Ascending aorta (tissue), 2 donors: ENCODE data around the gene SFTPB. TPM values are rescaled to one million over a fixed set of nuclear protein-coding genes. Genes with fewer than 3 reads are reported as not detected.
A peak's percentile ranks its signal among the peaks of the same experiment; 100 is the strongest.
"Not testable (repeated sequence)": the region's sequence is repeated elsewhere in the genome, so short reads cannot be mapped to it uniquely, and the experiment has no call there.

Experiments
- DNase-seq, 2 donors: peaks; one replicate each; pipeline ENCODE4 v3.0.0-alpha.2; 2019; ENCODE audit warnings: low spot score in 2 of 2
- H3K27ac ChIP-seq, 2 donors: fragments of 200-600 bp; sonication (generic); one replicate each; pipeline ENCODE4 v1.5.1; 2016 to 2017; ENCODE audit warnings: mild to moderate bottlenecking in 1 of 2
- H3K27me3 ChIP-seq: fragments of 200-600 bp; sonication (generic); one replicate; pipeline ENCODE4 v1.5.1; 2017
- H3K36me3 ChIP-seq, 2 donors: fragments of 200-600 bp; sonication (generic); one replicate each; pipeline ENCODE4 v1.5.1; 2016
- H3K4me1 ChIP-seq, 2 donors: fragments of 200-600 bp; sonication (generic); one replicate each; pipeline ENCODE4 v1.5.1; 2016 to 2017; ENCODE audit warnings: mild to moderate bottlenecking in 1 of 2
- H3K4me3 ChIP-seq, 2 donors: fragments of 200-600 bp; sonication (generic); one replicate each; pipeline ENCODE4 v1.5.1; 2016 to 2017; ENCODE audit warnings: mild to moderate bottlenecking in 1 of 2
- H3K9me3 ChIP-seq, 2 donors: fragments of 200-600 bp; sonication (generic); one replicate each; pipeline ENCODE4 v1.5.1; 2016
- CTCF ChIP-seq, 3 experiments: fragments of 200-600 bp in 2 of 3; fragments of 450-650 bp in 1 of 3; sonication (generic) in 2 of 3; IDR thresholded peaks; one replicate each; pipeline ENCODE4 v1.5.1; 2016 to 2019; ENCODE audit warnings: antibody characterized with exemption in 3 of 3, mild to moderate bottlenecking in 1 of 3, moderate library complexity in 1 of 3
- intact Hi-C: fragments of 100-400 bp; cut with DNase I; formaldehyde crosslinking; loops from one replicate; pipeline ENCODE4 v1.15.1; 2023
- total RNA-seq: library from RNA; depleted of rRNA; stranded (reverse); fragments of >200 nt; gene quantifications from one replicate; pipeline ENCODE4 v1.1.0, GENCODE V29; 2016

The SFTPB gene
- total RNA-seq, 1 donor from 2014 or later, result not detected

- Histone ChIP-seq H3K27ac (no peak overlapping the region), H3K4me1 (peaks cover 0 to 12% of the 10 kb centered on the region in 2 donors), H3K9me3 (no peaks in the 10 kb centered on the region), H3K36me3 (peaks cover 62 to 75% of the 10 kb centered on the region in 2 donors), H3K4me3 (no peak overlapping the region), H3K27me3 (no peaks in the 10 kb centered on the region)
- TF ChIP-seq CTCF (IDR thresholded peaks at IDR 0.05), result no peak
- no peak for DNase-seq
- intact Hi-C loops, result no loop called here
Measured at GRCh38 chr2:85621338-85621737, 46.7 kb downstream of the SFTPB start.

GRCh38 chr2:85619617-85620016 lies 48.4 kb downstream of the SFTPB start:
- Histone ChIP-seq H3K36me3 (peaks cover 45 to 57% of the 10 kb centered on the region in 2 donors), H3K4me1 (peaks cover 0 to 15% of the 10 kb centered on the region in 2 donors), H3K27me3 (no peaks in the 10 kb centered on the region), H3K9me3 (no peaks in the 10 kb centered on the region), H3K27ac (no peak overlapping the region), H3K4me3 (no peak overlapping the region)
- no peak for DNase-seq
- intact Hi-C loops, result loop anchor here (10.0 kb wide), 1 partner anchor 485 kb away; the partner anchor contains the start of genes POLR1A and PTCD3
- TF ChIP-seq CTCF (IDR thresholded peaks at IDR 0.05), result no peak

- DNase-seq, H3K9me3 ChIP-seq, H3K27ac ChIP-seq, H3K27me3 ChIP-seq: not testable (repeated sequence)
- peaks cover 26 to 38% of the 10 kb centered on the region in 2 donors for H3K36me3 ChIP-seq
- intact Hi-C loops, result loop anchor here (2.0 to 10.0 kb wide), 4 partner anchors 33 to 487 kb away; partner anchors contain the start of genes GGCX, POLR1A, PTCD3 and SH2D6
- H3K4me1 ChIP-seq, result peaks cover 0 to 15% of the 10 kb centered on the region in 2 donors
- peak overlapping the region in 1 of 2 donors; percentile 90 for H3K4me3 ChIP-seq
Measured at GRCh38 chr2:85617723-85618122, 50.3 kb downstream of the SFTPB start.

GRCh38 chr2:85615413-85615728 lies 52.6 kb downstream of the SFTPB start:
- peak overlapping the region; percentile 88 to 90 for H3K27ac ChIP-seq
- peaks cover 0 to 25% of the 10 kb centered on the region in 2 donors for H3K4me1 ChIP-seq
- peak overlapping the region; percentile 87 to 90 for H3K4me3 ChIP-seq
- intact Hi-C loops, result loop anchor here (10.0 kb wide), 1 partner anchor 489 kb away; the partner anchor contains the start of genes POLR1A and PTCD3
- H3K27me3 ChIP-seq, result no peaks in the 10 kb centered on the region
- no peak for TF ChIP-seq CTCF (IDR thresholded peaks at IDR 0.05)
- DNase-seq, result no peak
- no peaks in the 10 kb centered on the region for H3K9me3 ChIP-seq
- H3K36me3 ChIP-seq, result peaks cover 5 to 15% of the 10 kb centered on the region in 2 donors

- not testable (repeated sequence) for H3K4me3 ChIP-seq, DNase-seq, H3K36me3 ChIP-seq, H3K27me3 ChIP-seq, H3K9me3 ChIP-seq, H3K27ac ChIP-seq
- intact Hi-C loops, result loop anchor here (10.0 kb wide), 1 partner anchor 490 kb away; the partner anchor contains the start of genes POLR1A and PTCD3
- H3K4me1 ChIP-seq, result peaks cover 0 to 28% of the 10 kb centered on the region in 2 donors
Measured at GRCh38 chr2:85614757-85615156, 53.2 kb downstream of the SFTPB start.

- no peak for DNase-seq
- intact Hi-C loops, result loop anchor here (10.0 kb wide), 1 partner anchor 491 kb away; the partner anchor contains the start of genes POLR1A and PTCD3
- H3K4me3 ChIP-seq, result no peak overlapping the region
Measured at GRCh38 chr2:85613717-85614515, 54.1 kb downstream of the SFTPB start.

More at GRCh38 chr2:85613717-85614515, 54.1 kb downstream of the SFTPB start:
- H3K4me1 ChIP-seq, result peaks cover 0 to 28% of the 10 kb centered on the region in 2 donors
- H3K27ac ChIP-seq, result no peak overlapping the region
- H3K27me3 ChIP-seq, result no peaks in the 10 kb centered on the region
- H3K9me3 ChIP-seq, result no peaks in the 10 kb centered on the region
- H3K36me3 ChIP-seq, result peaks cover 3 to 6% of the 10 kb centered on the region in 2 donors
- TF ChIP-seq CTCF (IDR thresholded peaks at IDR 0.05), result no peak
